Peyer's patch (tissue), 4 donors: ENCODE data around the gene OR51E2. TPM values are rescaled to one million over a fixed set of nuclear protein-coding genes. Genes with fewer than 3 reads are reported as not detected.
A peak's percentile ranks its signal among the peaks of the same experiment; 100 is the strongest.

Experiments used
- DNase-seq, 3 donors: peaks; one replicate each; pipeline ENCODE4 v3.0.0-alpha.2; 2017 to 2019
- H3K27ac ChIP-seq, 4 donors: fragments of 200-600 bp; sonication (generic); one replicate each; pipeline ENCODE4 v1.5.1; 2016 to 2019
- H3K27me3 ChIP-seq, 2 donors: fragments of 200-600 bp; sonication (generic); one replicate each; pipeline ENCODE4 v1.5.1; 2019
- H3K36me3 ChIP-seq, 3 donors: fragments of 200-600 bp; sonication (generic); one replicate each; pipeline ENCODE4 v1.5.1; 2016 to 2019
- H3K4me1 ChIP-seq, 4 donors: fragments of 200-600 bp; sonication (generic); one replicate each; pipeline ENCODE4 v1.5.1; 2016 to 2019
- H3K4me3 ChIP-seq, 4 donors: fragments of 200-600 bp; sonication (generic); 1 replicate in 3 of 4; 2 replicates in 1 of 4; pipeline ENCODE4 v1.5.1; 2016 to 2019; ENCODE audit warnings: mild to moderate bottlenecking in 1 of 4
- H3K9me3 ChIP-seq, 4 donors: fragments of 200-600 bp; sonication (generic); one replicate each; pipeline ENCODE4 v1.5.1; 2016 to 2019; ENCODE audit warnings: mild to moderate bottlenecking in 1 of 4
- CTCF ChIP-seq, 6 experiments: fragments of 450-650 bp in 4 of 6; fragments of 200-600 bp in 2 of 6; sonication (generic) in 1 of 6; IDR thresholded peaks; one replicate each; pipeline ENCODE4 v1.5.1; 2017 to 2019; ENCODE audit warnings: antibody characterized with exemption in 6 of 6, mild to moderate bottlenecking in 3 of 6, moderate library complexity in 1 of 6
- POLR2A ChIP-seq, 2 donors: fragments of 450-650 bp; IDR thresholded peaks; one replicate each; pipeline ENCODE4 v1.5.1; 2017; ENCODE audit warnings: antibody characterized with exemption in 2 of 2, mild to moderate bottlenecking in 2 of 2, moderate library complexity in 2 of 2
- total RNA-seq, 4 donors: library from RNA; depleted of rRNA; stranded (reverse); fragments of >200 nt; gene quantifications; one replicate each; pipeline ENCODE4 v1.1.0, GENCODE V29; 2016

OR51E2 gene
- total RNA-seq, 4 donors from 2014 or later: 0.67 to 0.85 TPM; not detected in 2

GRCh38 chr11:4636962-4637661 is 60.5 kb downstream of the OR51E2 start, which contains the start of gene OR51D1:
Gene OR51D1, plus strand, starts transcription at chr11:4637477. Its CDS starts 2,314 bp downstream, at chr11:4639791.
- H3K36me3 ChIP-seq: no peaks in the 10 kb centered on the region
- no peak within 1 kb of the TSS for H3K27ac ChIP-seq
- H3K9me3 ChIP-seq: no peaks in the 10 kb centered on the region
- peak; percentile 45 to 85 (median 65) for TF ChIP-seq CTCF (IDR thresholded peaks at IDR 0.05)
- no peak for TF ChIP-seq POLR2A (IDR thresholded peaks at IDR 0.05)
- H3K4me1 ChIP-seq: no peaks in the 10 kb centered on the region
- DNase-seq: peak; percentile 41 to 86 (median 68)
- no peaks in the 10 kb centered on the region for H3K27me3 ChIP-seq
- H3K4me3 ChIP-seq: no peak within 1 kb of the TSS

GRCh38 chr11:4636136-4636535 is 61.5 kb downstream of the OR51E2 start:
- no peaks in the 10 kb centered on the region for H3K4me1 ChIP-seq
- TF ChIP-seq POLR2A (IDR thresholded peaks at IDR 0.05) (no peak), CTCF (IDR thresholded peaks at IDR 0.05) (no peak)
- H3K4me3 ChIP-seq: no peak overlapping the region
- H3K9me3 ChIP-seq: no peaks in the 10 kb centered on the region
- no peak overlapping the region for H3K27ac ChIP-seq
- no peaks in the 10 kb centered on the region for H3K27me3 ChIP-seq
- DNase-seq: no peak
- no peaks in the 10 kb centered on the region for H3K36me3 ChIP-seq

Other genes starting within 250 kb of the OR51E2 start
- not detected for gene OR52K2, start 248.6 kb downstream of the OR51E2 start, total RNA-seq
- gene OR52K1, start 215.2 kb downstream of the OR51E2 start, total RNA-seq: not detected
- gene OR52M1, start 152.7 kb downstream of the OR51E2 start, total RNA-seq: not detected
- not detected for gene OR52I2, start 116.1 kb downstream of the OR51E2 start, total RNA-seq
- not detected for gene OR52I1, start 103.8 kb downstream of the OR51E2 start, total RNA-seq
- gene TRIM68, start 89.6 kb downstream of the OR51E2 start, total RNA-seq: 10 to 100 TPM in 3 of 4 donors, 1 to 10 TPM in 1; 3.3 to 19.6 (median 15.6) TPM
- not detected for gene OR51D1, start 60.4 kb downstream of the OR51E2 start, total RNA-seq
- gene OR51E1, start 53.9 kb downstream of the OR51E2 start, total RNA-seq: 1 to 10 TPM in 1 of 4 donors, under 1 TPM in 2, not detected in 1; 0.70 to 1.2 (median 0.85) TPM
- gene MMP26, start 6.9 kb upstream of the OR51E2 start, total RNA-seq: not detected
- not detected for gene OR51F1, start 72.1 kb upstream of the OR51E2 start, total RNA-seq
- gene OR52R1, start 106.5 kb upstream of the OR51E2 start, total RNA-seq: not detected
- gene OR51F2, start 123.5 kb upstream of the OR51E2 start, total RNA-seq: not detected
- gene OR51S1, start 151.4 kb upstream of the OR51E2 start, total RNA-seq: not detected
- gene OR51T1, start 184.0 kb upstream of the OR51E2 start, total RNA-seq: not detected
- gene OR51A7, start 205.9 kb upstream of the OR51E2 start, total RNA-seq: not detected
- not detected for gene OR51G2, start 221.5 kb upstream of the OR51E2 start, total RNA-seq
- gene OR51G1, start 226.5 kb upstream of the OR51E2 start, total RNA-seq: not detected
- gene OR51A4, start 249.8 kb upstream of the OR51E2 start, total RNA-seq: not detected